H9 (cell line): Measurements from ENCODE around the gene PLEKHM1. TPM values are rescaled to one million over a fixed set of nuclear protein-coding genes. Genes with fewer than 3 reads are reported as not detected.

Experiments
- DNase-seq: peaks from one replicate; pipeline ENCODE4 v3.0.0-alpha.2; 2017
- H2AFZ ChIP-seq: one replicate; pipeline ENCODE4 v1.6.1; 2013; ENCODE audit warnings: mild to moderate bottlenecking, low read length, control low read depth, moderate library complexity
- H2AK5ac ChIP-seq: 2 replicates; pipeline ENCODE4 v1.6.1; 2013; ENCODE audit warnings: low read length, control low read depth, mixed read lengths; ENCODE audit not compliant: insufficient read length
- H2BK120ac ChIP-seq: one replicate; pipeline ENCODE4 v1.6.1; 2013; ENCODE audit warnings: low read depth, mild to moderate bottlenecking, low read length, control low read depth, inconsistent platforms; ENCODE audit not compliant: poor library complexity, severe bottlenecking
- H2BK12ac ChIP-seq: 2 replicates; pipeline ENCODE4 v1.6.1; 2013; ENCODE audit warnings: low read length, control low read depth, mixed read lengths, low read depth; ENCODE audit not compliant: insufficient read length
- H2BK15ac ChIP-seq: 2 replicates; pipeline ENCODE4 v1.6.1; 2013; ENCODE audit warnings: low read depth, low read length, control low read depth
- H2BK20ac ChIP-seq: one replicate; pipeline ENCODE4 v1.6.1; 2013; ENCODE audit warnings: low read depth, mild to moderate bottlenecking, low read length, control low read depth, inconsistent platforms; ENCODE audit not compliant: poor library complexity, severe bottlenecking
- H2BK5ac ChIP-seq: 2 replicates; pipeline ENCODE4 v1.6.1; 2013; ENCODE audit warnings: low read length, control low read depth, mixed read lengths; ENCODE audit not compliant: insufficient read length
- H3K14ac ChIP-seq: 2 replicates; pipeline ENCODE4 v1.6.1; 2013; ENCODE audit warnings: low read length, control low read depth; ENCODE audit not compliant: insufficient read depth
- H3K18ac ChIP-seq: 2 replicates; pipeline ENCODE4 v1.6.1; 2013; ENCODE audit warnings: low read depth, mild to moderate bottlenecking, mixed read lengths, low read length, control low read depth; ENCODE audit not compliant: insufficient read length
- H3K23ac ChIP-seq: 2 replicates; pipeline ENCODE4 v1.6.1; 2013; ENCODE audit warnings: low read length, control low read depth, mixed read lengths, low read depth; ENCODE audit not compliant: insufficient read length
- H3K23me2 ChIP-seq: 2 replicates; pipeline ENCODE4 v1.6.1; 2013; ENCODE audit warnings: low read depth, mild to moderate bottlenecking, mixed read lengths, low read length, control low read depth; ENCODE audit not compliant: insufficient read length, poor library complexity, severe bottlenecking
- H3K27ac ChIP-seq: 2 replicates; pipeline ENCODE4 v1.5.1; 2013; ENCODE audit warnings: low read length, control low read depth, mixed read lengths, low read depth; ENCODE audit not compliant: insufficient read length
- H3K27me3 ChIP-seq: 2 replicates; pipeline ENCODE4 v1.6.1; 2013; ENCODE audit warnings: low read length, control low read depth, inconsistent platforms; ENCODE audit not compliant: insufficient read depth
- H3K4ac ChIP-seq: 2 replicates; pipeline ENCODE4 v1.6.1; 2013; ENCODE audit warnings: low read depth, mild to moderate bottlenecking, control low read depth, inconsistent platforms, low read length, moderate library complexity
- H3K4me1 ChIP-seq: 2 replicates; pipeline ENCODE4 v1.6.1; 2013; ENCODE audit warnings: low read length, control low read depth, inconsistent platforms; ENCODE audit not compliant: insufficient read depth
- H3K4me2 ChIP-seq: 2 replicates; pipeline ENCODE4 v1.6.1; 2013; ENCODE audit warnings: low read length, control low read depth, mixed read lengths; ENCODE audit not compliant: insufficient read length, insufficient read depth
- H3K56ac ChIP-seq: 2 replicates; pipeline ENCODE4 v1.6.1; 2013; ENCODE audit warnings: low read depth, mild to moderate bottlenecking, mixed read lengths, low read length, control low read depth; ENCODE audit not compliant: insufficient read length
- H3K79me1 ChIP-seq: 2 replicates; pipeline ENCODE4 v1.6.1; 2013; ENCODE audit warnings: low read depth, mild to moderate bottlenecking, moderate library complexity, low read length, control low read depth, inconsistent platforms; ENCODE audit not compliant: insufficient read depth, poor library complexity, severe bottlenecking
- H3K79me2 ChIP-seq: 2 replicates; pipeline ENCODE4 v1.6.1; 2013; ENCODE audit warnings: low read length, control low read depth, inconsistent platforms; ENCODE audit not compliant: insufficient read depth
- H3K9ac ChIP-seq: 2 replicates; pipeline ENCODE4 v1.6.1; 2013; ENCODE audit warnings: low read length, control low read depth, mixed read lengths; ENCODE audit not compliant: insufficient read length; ENCODE audit errors: extremely low read depth
- H3K9me3 ChIP-seq: one replicate; pipeline ENCODE4 v1.6.1; 2013; ENCODE audit warnings: low read depth, low read length, inconsistent platforms; ENCODE audit not compliant: control insufficient read depth
- H3T11ph ChIP-seq: one replicate; pipeline ENCODE4 v1.6.1; 2013; ENCODE audit warnings: mild to moderate bottlenecking, low read length, control low read depth, inconsistent platforms
- H4K20me1 ChIP-seq: one replicate; pipeline ENCODE4 v1.6.1; 2013; ENCODE audit not compliant: control insufficient read depth, insufficient read length, insufficient read depth
- H4K5ac ChIP-seq: 2 replicates; pipeline ENCODE4 v1.6.1; 2013; ENCODE audit warnings: low read depth, mild to moderate bottlenecking, mixed read lengths, low read length, control low read depth; ENCODE audit not compliant: insufficient read length
- H4K8ac ChIP-seq: replicated peaks from 2 replicates; pipeline ENCODE4 v1.6.1; 2013; ENCODE audit warnings: low read length, control low read depth, mixed read lengths, low read depth; ENCODE audit not compliant: insufficient read length
- H4K91ac ChIP-seq: 2 replicates; pipeline ENCODE4 v1.6.1; 2013; ENCODE audit warnings: low read depth, mild to moderate bottlenecking, moderate library complexity, mixed read lengths, low read length, control low read depth; ENCODE audit not compliant: insufficient read length
- H3K27ac Mint-ChIP-seq, 3 experiments: 2 replicates in 2 of 3; 3 replicates in 1 of 3; pipeline ENCODE4 v1.8.0; 2020 to 2021; ENCODE audit warnings: mixed read lengths in 3 of 3, mild to moderate bottlenecking in 1 of 3, moderate library complexity in 1 of 3
- H3K27me3 Mint-ChIP-seq: 2 replicates; pipeline ENCODE4 v1.8.0; 2021; ENCODE audit warnings: low read depth, mild to moderate bottlenecking, moderate library complexity, mixed read lengths
- H3K36me3 Mint-ChIP-seq, 3 experiments: 2 replicates in 2 of 3; 3 replicates in 1 of 3; pipeline ENCODE4 v1.8.0; 2020 to 2021; ENCODE audit warnings: low read depth in 3 of 3, mixed read lengths in 3 of 3; ENCODE audit not compliant: insufficient read depth in 1 of 3
- H3K4me1 Mint-ChIP-seq, 2 experiments: 2 replicates each; pipeline ENCODE4 v1.8.0; 2020; ENCODE audit warnings: mixed read lengths in 2 of 2
- H3K4me3 Mint-ChIP-seq, 2 experiments: 2 replicates in 1 of 2; 3 replicates in 1 of 2; pipeline ENCODE4 v1.8.0; 2020 to 2021; ENCODE audit warnings: mild to moderate bottlenecking in 2 of 2, mixed read lengths in 2 of 2, moderate library complexity in 1 of 2
- H3K9me3 Mint-ChIP-seq, 2 experiments: 2 replicates in 1 of 2; 3 replicates in 1 of 2; pipeline ENCODE4 v1.8.0; 2020; ENCODE audit warnings: mild to moderate bottlenecking in 2 of 2, mixed read lengths in 2 of 2, moderate library complexity in 1 of 2
- WGBS: extraction: QIAGEN DNeasy Blood & Tissue Kit; methylation state at CpG from one replicate; pipeline ENCODE4 v1.1.7; 2013; ENCODE audit warnings: missing lambda C conversion rate, low lambda C conversion rate, mixed read lengths; ENCODE audit not compliant: insufficient read length; ENCODE audit errors: extremely low coverage; 5-methylcytosine and 5-hydroxymethylcytosine counted together
- total RNA-seq: library from RNA; stranded (reverse); gene quantifications from 2 replicates; pipeline ENCODE4 v1.2.1, GENCODE V29; 2021
- TF ChIP-seq, protein P1 (sequence below): fragments of 200-600 bp; sonication (generic); conservative IDR thresholded peaks from 3 replicates; pipeline ENCODE4 v1.8.0; 2021; ENCODE audit warnings: antibody characterized with exemption, mild to moderate bottlenecking

PLEKHM1 gene
- total RNA-seq, 1 experiment from 2014 or later: 20.7 TPM

- H3K79me1 ChIP-seq: no peaks in the 10 kb centered on the region
- H2AFZ ChIP-seq: no peak overlapping the region
- no peak overlapping the region for H3K23ac ChIP-seq
- no peak overlapping the region for H4K5ac ChIP-seq
- H3K4ac ChIP-seq: no peak overlapping the region
- H3K27ac ChIP-seq: no peak overlapping the region
- H3K4me2 ChIP-seq: no peak overlapping the region
- Mint-ChIP-seq H3K27ac (peak overlapping the region in 1 of 3 experiments; percentile 73; a peak in 2 of 7 replicates), H3K27me3 (no peaks in the 10 kb centered on the region; the same call in 1 of the 2 replicates), H3K36me3 (peaks cover 0 to 11% (median 5%) of the 10 kb centered on the region in 3 experiments; a peak in 4 of 7 replicates), H3K4me3 (peak overlapping the region in 1 of 2 experiments; percentile 0; a peak in 1 of 5 replicates), H3K4me1 (peaks cover 26 to 33% of the 10 kb centered on the region in 2 experiments), H3K9me3 (no peaks in the 10 kb centered on the region)
- no peaks in the 10 kb centered on the region for H3K9me3 ChIP-seq
- H3K9ac ChIP-seq: no peak overlapping the region
- no peaks in the 10 kb centered on the region for H3K27me3 ChIP-seq
- H2BK20ac ChIP-seq: no peak overlapping the region
- H3K4me1 ChIP-seq: no peaks in the 10 kb centered on the region
- TF ChIP-seq, protein P1, sequence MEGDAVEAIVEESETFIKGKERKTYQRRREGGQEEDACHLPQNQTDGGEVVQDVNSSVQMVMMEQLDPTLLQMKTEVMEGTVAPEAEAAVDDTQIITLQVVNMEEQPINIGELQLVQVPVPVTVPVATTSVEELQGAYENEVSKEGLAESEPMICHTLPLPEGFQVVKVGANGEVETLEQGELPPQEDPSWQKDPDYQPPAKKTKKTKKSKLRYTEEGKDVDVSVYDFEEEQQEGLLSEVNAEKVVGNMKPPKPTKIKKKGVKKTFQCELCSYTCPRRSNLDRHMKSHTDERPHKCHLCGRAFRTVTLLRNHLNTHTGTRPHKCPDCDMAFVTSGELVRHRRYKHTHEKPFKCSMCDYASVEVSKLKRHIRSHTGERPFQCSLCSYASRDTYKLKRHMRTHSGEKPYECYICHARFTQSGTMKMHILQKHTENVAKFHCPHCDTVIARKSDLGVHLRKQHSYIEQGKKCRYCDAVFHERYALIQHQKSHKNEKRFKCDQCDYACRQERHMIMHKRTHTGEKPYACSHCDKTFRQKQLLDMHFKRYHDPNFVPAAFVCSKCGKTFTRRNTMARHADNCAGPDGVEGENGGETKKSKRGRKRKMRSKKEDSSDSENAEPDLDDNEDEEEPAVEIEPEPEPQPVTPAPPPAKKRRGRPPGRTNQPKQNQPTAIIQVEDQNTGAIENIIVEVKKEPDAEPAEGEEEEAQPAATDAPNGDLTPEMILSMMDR: no peak
- no peak overlapping the region for H2BK12ac ChIP-seq
- H4K8ac ChIP-seq: no peak overlapping the region
- H3K56ac ChIP-seq: no peak overlapping the region
- H2BK15ac ChIP-seq: no peak overlapping the region
- H4K91ac ChIP-seq: no peak overlapping the region
- no peak overlapping the region for H3K18ac ChIP-seq
- H3K23me2 ChIP-seq: no peaks in the 10 kb centered on the region
- no peaks in the 10 kb centered on the region for H3K79me2 ChIP-seq
- no peaks in the 10 kb centered on the region for H4K20me1 ChIP-seq
- WGBS: no CpG with 5 or more reads among the region's 10 CpGs
- H2BK5ac ChIP-seq: no peak overlapping the region
- no peak overlapping the region for H2BK120ac ChIP-seq
- DNase-seq: peak; percentile 45
- H3T11ph ChIP-seq: no peak overlapping the region
- H3K14ac ChIP-seq: no peak overlapping the region
- H2AK5ac ChIP-seq: no peak overlapping the region
Observed at GRCh38 chr17:45440161-45440778, 50.3 kb downstream of the PLEKHM1 start.
